Neural cell (in vitro differentiated cells): Measurements from ENCODE around the gene LRRC4B.

Experiments used
- EP300 ChIP-seq: fragments of 450-650 bp; conservative IDR thresholded peaks from 2 replicates; pipeline ENCODE4 v1.6.1; 2014; ENCODE audit warnings: antibody characterized with exemption, mild to moderate bottlenecking, moderate library complexity; ENCODE audit not compliant: poor library complexity, severe bottlenecking
- POLR2AphosphoS5 ChIP-seq: IDR thresholded peaks from 2 replicates; pipeline ENCODE4 v1.6.1; 2012
- TF ChIP-seq, protein P1 (sequence below): fragments of 450-650 bp; IDR thresholded peaks from 2 replicates; pipeline ENCODE4 v1.5.1; 2014; ENCODE audit warnings: antibody characterized with exemption, mild to moderate bottlenecking, moderate library complexity; ENCODE audit not compliant: poor library complexity, severe bottlenecking

DNA sequence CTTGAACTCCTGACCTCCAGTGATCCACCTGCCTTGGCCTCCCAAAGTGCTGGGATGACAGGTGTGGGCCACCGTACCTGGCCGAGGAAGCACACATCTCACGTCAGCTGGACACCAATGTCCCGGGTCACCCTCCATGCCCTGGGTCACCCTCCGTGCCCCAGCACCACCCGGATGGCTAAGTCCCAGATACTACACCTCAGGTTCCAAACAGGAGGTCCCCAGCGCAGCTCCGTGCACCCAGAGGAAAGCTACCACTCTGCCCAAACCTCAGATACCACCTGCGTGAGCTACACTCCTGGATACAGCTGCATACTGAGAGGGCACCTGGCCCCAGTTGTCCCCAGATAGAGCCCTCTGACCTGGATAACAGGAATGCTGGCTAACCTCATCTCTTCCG lies 14.0 kb downstream of the LRRC4B start:
- TF ChIP-seq, protein P1, sequence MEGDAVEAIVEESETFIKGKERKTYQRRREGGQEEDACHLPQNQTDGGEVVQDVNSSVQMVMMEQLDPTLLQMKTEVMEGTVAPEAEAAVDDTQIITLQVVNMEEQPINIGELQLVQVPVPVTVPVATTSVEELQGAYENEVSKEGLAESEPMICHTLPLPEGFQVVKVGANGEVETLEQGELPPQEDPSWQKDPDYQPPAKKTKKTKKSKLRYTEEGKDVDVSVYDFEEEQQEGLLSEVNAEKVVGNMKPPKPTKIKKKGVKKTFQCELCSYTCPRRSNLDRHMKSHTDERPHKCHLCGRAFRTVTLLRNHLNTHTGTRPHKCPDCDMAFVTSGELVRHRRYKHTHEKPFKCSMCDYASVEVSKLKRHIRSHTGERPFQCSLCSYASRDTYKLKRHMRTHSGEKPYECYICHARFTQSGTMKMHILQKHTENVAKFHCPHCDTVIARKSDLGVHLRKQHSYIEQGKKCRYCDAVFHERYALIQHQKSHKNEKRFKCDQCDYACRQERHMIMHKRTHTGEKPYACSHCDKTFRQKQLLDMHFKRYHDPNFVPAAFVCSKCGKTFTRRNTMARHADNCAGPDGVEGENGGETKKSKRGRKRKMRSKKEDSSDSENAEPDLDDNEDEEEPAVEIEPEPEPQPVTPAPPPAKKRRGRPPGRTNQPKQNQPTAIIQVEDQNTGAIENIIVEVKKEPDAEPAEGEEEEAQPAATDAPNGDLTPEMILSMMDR = no peak
- no peak for TF ChIP-seq EP300
- no peak for TF ChIP-seq POLR2AphosphoS5
